GM12873 (cell line): ENCODE measurements around the gene FADS3.

Experiments
- TF ChIP-seq, protein P1 (sequence below): IDR thresholded peaks from 2 replicates; pipeline ENCODE4 v1.5.1; 2012; ENCODE audit warnings: low read depth, mild to moderate bottlenecking, moderate library complexity, low read length, control low read depth; ENCODE audit not compliant: insufficient read depth; ENCODE audit errors: missing control alignments

FADS3 gene

DNA sequence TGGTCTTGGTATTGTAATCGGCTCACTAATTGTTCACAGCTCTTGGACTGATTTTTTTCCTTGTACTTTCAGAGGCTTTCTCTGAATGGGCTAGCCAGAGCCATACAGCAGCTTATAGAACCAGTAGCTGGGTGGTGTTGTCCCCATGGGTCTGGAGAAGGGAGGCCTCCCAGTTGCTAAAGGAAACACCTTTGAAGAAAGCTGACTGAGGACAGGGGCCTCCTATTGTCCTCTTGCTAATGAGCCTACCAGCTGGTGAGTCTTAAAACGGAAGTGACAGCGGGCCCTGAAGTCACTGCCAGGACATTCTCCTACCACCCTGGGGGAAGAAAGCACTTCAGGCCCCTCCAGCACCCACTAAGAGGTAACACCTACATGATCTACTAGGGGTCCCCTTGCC lies 9.9 kb downstream of the FADS3 start:
- TF ChIP-seq, protein P1, sequence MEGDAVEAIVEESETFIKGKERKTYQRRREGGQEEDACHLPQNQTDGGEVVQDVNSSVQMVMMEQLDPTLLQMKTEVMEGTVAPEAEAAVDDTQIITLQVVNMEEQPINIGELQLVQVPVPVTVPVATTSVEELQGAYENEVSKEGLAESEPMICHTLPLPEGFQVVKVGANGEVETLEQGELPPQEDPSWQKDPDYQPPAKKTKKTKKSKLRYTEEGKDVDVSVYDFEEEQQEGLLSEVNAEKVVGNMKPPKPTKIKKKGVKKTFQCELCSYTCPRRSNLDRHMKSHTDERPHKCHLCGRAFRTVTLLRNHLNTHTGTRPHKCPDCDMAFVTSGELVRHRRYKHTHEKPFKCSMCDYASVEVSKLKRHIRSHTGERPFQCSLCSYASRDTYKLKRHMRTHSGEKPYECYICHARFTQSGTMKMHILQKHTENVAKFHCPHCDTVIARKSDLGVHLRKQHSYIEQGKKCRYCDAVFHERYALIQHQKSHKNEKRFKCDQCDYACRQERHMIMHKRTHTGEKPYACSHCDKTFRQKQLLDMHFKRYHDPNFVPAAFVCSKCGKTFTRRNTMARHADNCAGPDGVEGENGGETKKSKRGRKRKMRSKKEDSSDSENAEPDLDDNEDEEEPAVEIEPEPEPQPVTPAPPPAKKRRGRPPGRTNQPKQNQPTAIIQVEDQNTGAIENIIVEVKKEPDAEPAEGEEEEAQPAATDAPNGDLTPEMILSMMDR: no peak

DNA sequence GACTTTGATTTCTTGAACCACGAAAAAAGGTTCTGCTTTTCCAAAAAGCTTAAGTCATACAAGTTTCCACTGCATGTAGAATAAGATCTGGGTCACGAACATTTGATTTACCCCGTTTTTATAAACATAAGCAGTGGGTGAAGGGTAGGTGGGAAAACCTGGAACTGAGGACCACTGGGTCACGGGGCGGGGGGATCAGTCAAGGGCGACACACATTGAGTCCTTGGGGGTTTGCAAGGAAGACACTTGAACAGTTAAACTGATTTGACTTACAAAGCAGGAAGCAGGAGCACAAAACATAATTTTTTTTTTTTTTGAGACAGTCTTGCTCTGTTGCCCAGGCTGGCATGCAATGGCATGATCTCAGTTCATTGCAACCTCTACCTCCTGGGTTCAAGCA lies 10.9 kb downstream of the FADS3 start:
- TF ChIP-seq, protein P1: no peak

DNA sequence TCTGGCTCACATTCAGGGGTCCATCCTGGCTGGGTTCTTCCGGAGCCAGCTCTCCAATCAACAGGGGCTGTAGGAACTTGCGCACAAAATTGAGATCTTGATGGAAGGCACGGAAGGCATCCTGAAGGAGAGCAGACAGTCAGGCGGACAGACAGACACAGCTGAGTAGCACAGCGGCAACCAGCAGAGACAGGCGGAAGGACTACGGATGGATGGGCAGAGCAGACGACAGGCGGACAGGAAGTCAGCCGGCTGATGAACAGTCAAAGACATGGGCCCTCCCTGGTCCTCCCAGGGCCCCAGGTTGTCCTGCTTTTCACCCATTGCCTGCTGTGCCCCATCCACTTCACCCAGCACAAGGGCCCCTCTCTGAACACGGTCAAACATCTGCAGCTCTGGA lies 11.3 kb downstream of the FADS3 start:
- TF ChIP-seq, protein P1: no peak

DNA sequence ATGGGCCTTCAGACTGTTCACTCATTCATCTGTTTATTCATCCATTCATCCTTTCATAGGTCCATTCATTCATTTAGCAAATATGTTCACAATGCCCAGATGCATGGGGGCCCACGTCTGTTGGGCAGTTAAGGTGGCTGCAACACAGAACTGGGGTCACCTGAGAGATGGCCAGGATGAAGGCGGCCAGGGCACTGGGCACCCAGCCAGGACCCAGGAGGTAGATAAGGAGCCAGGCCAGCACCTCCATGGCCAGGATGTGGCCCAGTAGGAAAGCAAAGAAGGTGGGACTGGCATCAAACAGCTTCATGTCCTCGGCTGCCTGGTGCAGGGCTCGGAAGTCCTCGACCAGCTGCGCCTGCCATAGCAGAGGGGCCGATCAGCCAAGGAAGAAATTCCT lies 12.2 kb downstream of the FADS3 start:
- TF ChIP-seq, protein P1: no peak

DNA sequence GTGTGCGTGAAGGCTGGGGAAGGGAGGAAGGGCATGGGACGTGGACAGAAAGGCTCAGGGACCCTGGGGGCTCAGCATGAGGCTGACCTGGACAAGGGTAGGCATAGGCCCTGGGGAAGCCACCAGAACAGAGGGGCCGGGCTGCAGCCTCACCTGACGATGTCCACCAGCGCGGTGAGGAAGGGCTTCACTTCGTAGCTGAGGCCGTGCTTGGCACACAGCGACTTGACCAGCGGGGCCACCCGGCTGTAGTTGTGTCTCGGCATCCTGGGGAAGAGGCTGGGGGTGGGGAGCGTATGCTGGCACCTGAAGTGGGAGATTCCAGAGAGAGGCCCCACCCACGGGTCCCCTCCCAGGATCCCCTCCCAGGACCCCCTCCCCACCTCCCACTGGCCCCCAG lies 15.6 kb downstream of the FADS3 start:
- TF ChIP-seq, protein P1: no peak

DNA sequence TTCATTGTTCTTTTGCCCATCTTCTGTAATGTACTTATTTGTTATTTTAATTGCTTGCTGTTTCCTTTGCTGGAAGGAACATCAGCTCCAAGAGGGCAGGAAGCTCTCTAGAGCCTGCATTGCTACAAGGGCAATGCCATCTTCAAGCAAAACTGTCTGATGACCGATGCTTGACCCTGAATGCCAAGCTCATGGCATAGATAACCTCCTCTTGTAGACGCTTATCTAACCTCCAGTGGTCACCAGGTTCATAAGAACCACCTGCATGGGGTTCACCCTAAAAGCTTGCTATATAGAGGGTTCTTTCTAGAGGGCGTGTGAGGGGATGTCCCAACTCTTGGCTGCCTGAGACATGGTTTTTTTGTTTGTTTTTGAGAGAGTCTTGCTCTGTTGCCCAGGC lies 16.5 kb downstream of the FADS3 start:
- TF ChIP-seq, protein P1: no peak

DNA sequence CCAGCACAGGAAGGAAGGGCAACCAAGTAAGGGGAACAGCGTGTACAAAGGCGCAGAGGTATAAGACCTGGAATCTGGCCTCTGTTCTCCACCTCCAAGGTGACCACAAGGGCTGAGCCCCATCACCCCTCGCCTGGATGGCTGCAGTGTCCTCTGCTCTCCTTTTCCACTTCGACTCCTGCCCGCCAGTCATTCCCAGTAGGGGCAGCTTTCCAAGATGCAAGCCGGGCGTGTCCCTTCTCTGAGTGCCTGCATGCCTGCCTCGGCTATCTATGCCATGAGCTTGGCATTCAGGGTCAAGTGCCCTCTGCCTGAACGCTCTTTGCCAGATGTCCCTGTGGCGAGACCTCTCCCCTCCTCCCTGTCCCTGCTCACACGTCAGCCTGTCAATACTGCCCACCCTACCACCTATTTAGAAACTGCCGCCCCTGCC lies 17.0 kb downstream of the FADS3 start:
- TF ChIP-seq, protein P1: no peak

DNA sequence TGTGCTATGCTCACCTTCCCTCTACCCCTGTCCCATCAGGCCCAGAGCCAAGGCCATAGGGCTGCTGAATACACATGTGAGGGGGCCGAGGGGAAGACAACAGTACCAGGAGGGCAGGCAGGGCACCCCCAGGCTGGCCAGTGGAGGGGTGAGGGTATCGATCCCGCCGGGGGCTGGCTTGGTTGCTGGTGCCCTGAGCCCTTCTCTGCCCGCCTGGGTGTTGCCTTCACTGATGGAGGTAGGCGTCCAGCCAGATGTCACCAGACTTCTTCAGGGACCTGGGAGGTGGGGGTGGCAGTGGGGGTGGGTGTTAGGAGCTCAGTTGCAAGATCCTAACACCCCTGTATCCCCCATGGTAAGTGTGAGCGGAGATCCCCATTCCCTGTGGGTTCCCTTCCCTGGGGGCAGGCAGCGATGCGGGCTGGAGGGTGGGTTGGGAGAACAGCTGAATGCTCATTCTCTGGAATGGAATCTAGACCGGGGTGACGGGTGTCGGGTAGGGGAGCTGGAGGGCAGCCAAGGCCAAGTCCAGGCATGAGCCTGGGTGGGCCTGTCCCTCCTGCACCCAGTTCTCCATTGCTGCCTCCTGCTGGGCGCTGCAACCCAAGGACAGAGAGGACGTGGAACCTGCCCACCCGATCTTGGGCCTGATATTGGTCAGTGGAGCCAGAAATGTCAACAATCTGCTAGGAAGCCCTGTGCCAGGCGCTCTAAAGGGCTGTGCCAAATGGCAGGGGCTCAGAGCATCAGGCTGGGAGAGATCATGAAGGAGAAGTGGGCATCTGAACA lies 17.6 kb downstream of the FADS3 start:
- TF ChIP-seq, protein P1: no peak
